Mucosa of descending colon (tissue), 3 donors: Measurements from ENCODE around the gene BNC2. TPM values are rescaled to one million over a fixed set of nuclear protein-coding genes. Genes with fewer than 3 reads are reported as not detected.
A peak's percentile ranks its signal among the peaks of the same experiment; 100 is the strongest.

Experiments used
- ATAC-seq: fragments of 200-7000 bp; cut with Tn5 transposase; one replicate; pipeline ENCODE4 v1.9.1; 2020; ENCODE audit warnings: mild to moderate bottlenecking, moderate library complexity
- DNase-seq, 3 donors: peaks; one replicate each; pipeline ENCODE4 v3.0.0-alpha.2; 2020
- H3K36me3 ChIP-seq: fragments of 200-600 bp; one replicate; pipeline ENCODE4 v1.8.0; 2021; ENCODE audit warnings: low read depth, mild to moderate bottlenecking
- H3K4me1 ChIP-seq: fragments of 200-600 bp; one replicate; pipeline ENCODE4 v1.8.0; 2021; ENCODE audit warnings: low read depth, mild to moderate bottlenecking
- H3K4me3 ChIP-seq: fragments of 200-600 bp; one replicate; pipeline ENCODE4 v1.8.0; 2021; ENCODE audit warnings: mild to moderate bottlenecking
- H3K9me3 ChIP-seq: fragments of 200-600 bp; one replicate; pipeline ENCODE4 v1.8.0; 2021; ENCODE audit warnings: mild to moderate bottlenecking
- intact Hi-C, 2 donors: fragments of 100-400 bp; cut with DNase I in 1 of 2; cut with micrococcal nuclease in 1 of 2; formaldehyde crosslinking; loops; one replicate each; pipeline versions ENCODE4 v1.11.0 to v1.11.1; 2022; cut with DNase I, micrococcal nuclease
- total RNA-seq, 3 donors: library from RNA; stranded (reverse); fragmentation: NEBNext Ultra II Directional in 2 of 3; extraction: Animal tissue kit (Norgen Biotek cat#: 25700) in 2 of 3; gene quantifications; one replicate each; pipeline versions ENCODE4 v1.2.1 to v1.2.4, GENCODE V29; 2021 to 2023
- TF ChIP-seq, protein P1 (sequence below): fragments of 200-600 bp; IDR thresholded peaks from one replicate; pipeline ENCODE4 v1.8.0; 2022; ENCODE audit warnings: antibody characterized with exemption, mild to moderate bottlenecking
- donor health status: DM: no; HTN: no; CAD: no; lungs with moderate emphysema.
- donor health status: DM: no; HTN: no; CAD: no.
- donor health status: DM: no; HTN: yes; CAD: no.

BNC2 gene
- total RNA-seq, 3 donors from 2014 or later = 8.2 to 192 (median 12.0) TPM

DNA sequence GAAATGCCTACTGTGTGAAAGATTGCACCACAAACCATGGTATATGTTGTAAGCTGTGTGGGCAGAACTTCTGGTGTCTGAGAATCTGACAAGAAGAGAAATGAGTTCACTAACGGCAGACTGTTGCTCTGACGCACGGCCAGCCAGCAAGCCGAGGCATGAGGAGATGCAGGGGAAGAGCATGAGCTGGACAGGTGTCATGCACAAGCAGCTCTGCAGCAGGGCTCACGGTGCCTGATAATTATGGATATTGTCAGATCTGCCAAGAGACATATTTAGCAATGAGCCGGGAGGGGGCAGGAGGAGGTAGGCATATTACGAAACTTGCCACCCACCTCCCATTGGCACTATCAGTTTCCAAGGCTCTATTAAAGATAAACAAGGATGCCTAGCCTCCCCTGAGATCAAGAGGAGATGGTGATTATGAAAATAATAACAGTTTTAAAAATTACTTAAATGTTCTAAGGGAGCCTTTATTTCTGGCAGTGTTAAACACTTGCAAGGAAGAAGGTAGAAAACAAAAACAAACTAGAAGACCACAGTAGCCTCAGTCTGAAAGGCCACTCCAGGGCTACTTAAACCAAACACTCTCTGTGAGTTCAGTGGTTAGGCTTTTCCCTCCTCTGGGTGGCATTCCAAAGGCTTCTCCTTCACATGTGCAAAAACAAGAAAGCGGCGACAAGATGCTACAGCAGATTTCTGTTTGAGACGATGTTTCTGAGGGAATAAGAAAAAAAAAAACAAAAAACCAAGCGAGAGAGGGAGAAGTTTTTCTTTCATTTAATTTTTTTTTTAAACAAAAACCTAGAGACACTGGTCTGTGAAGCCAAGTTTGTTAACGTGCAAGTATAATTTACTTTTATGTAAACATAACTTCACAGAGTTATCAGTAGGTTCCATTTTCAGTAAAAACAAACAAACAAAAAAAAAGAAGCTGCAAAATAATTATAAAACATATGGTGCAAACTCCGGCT is 339.5 kb downstream of the BNC2 start:
- DNase-seq (peak in 1 of 3 donors; percentile 35), ATAC-seq (no peak)
- no peaks in the 10 kb centered on the region for H3K36me3 ChIP-seq
- intact Hi-C loops = no loop called here
- TF ChIP-seq, protein P1, sequence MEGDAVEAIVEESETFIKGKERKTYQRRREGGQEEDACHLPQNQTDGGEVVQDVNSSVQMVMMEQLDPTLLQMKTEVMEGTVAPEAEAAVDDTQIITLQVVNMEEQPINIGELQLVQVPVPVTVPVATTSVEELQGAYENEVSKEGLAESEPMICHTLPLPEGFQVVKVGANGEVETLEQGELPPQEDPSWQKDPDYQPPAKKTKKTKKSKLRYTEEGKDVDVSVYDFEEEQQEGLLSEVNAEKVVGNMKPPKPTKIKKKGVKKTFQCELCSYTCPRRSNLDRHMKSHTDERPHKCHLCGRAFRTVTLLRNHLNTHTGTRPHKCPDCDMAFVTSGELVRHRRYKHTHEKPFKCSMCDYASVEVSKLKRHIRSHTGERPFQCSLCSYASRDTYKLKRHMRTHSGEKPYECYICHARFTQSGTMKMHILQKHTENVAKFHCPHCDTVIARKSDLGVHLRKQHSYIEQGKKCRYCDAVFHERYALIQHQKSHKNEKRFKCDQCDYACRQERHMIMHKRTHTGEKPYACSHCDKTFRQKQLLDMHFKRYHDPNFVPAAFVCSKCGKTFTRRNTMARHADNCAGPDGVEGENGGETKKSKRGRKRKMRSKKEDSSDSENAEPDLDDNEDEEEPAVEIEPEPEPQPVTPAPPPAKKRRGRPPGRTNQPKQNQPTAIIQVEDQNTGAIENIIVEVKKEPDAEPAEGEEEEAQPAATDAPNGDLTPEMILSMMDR = no peak
- no peak overlapping the region for H3K4me3 ChIP-seq
- peaks cover 6% of the 10 kb centered on the region for H3K4me1 ChIP-seq
- no peaks in the 10 kb centered on the region for H3K9me3 ChIP-seq

DNA sequence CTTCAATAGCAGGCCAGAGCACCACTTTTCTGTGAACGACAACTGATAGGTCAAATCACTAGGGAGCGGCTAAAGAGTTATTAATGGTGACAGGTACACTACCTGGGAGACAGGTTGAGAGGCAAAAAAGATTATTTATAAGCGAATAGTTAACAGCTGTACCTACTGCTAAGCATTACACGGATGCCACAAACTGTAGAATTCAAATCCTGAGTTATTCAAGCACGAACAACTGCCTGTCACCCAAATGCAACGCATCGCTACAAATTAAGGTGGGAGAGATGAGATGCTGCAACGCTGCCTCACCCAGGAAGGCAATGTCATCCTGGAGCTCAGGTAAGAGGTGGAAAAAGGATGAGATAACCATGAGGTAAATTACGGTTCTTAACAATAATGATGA is 342.9 kb downstream of the BNC2 start:
- Histone ChIP-seq H3K36me3 (no peaks in the 10 kb centered on the region), H3K9me3 (no peaks in the 10 kb centered on the region), H3K4me3 (no peak overlapping the region), H3K4me1 (peaks cover 6% of the 10 kb centered on the region)
- DNase-seq = no peak
- TF ChIP-seq, protein P1 = no peak
- intact Hi-C loops = no loop called here
- no peak for ATAC-seq

DNA sequence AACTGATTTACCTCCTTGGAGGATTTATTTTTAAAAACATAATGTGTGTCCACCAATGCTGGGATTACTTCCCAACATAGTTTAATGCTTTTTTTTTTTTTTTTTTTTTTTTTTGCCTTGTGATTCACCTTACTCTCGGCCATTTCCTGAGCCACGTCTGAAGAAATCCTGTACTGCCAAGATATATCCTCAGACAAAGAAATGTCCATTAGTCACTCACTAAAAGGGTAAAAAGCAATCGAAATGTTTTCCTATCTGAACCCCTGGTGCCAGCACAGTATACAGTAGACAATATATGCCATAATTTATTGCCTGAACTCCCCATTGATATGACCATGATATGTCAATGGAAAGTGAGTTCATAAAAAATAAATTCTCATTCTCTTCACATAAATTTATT is 344.1 kb downstream of the BNC2 start:
- Histone ChIP-seq H3K36me3 (no peaks in the 10 kb centered on the region), H3K4me1 (peaks cover 5% of the 10 kb centered on the region), H3K9me3 (no peaks in the 10 kb centered on the region), H3K4me3 (no peak overlapping the region)
- ATAC-seq (no peak), DNase-seq (no peak)
- TF ChIP-seq, protein P1 = no peak
- intact Hi-C loops = no loop called here

DNA sequence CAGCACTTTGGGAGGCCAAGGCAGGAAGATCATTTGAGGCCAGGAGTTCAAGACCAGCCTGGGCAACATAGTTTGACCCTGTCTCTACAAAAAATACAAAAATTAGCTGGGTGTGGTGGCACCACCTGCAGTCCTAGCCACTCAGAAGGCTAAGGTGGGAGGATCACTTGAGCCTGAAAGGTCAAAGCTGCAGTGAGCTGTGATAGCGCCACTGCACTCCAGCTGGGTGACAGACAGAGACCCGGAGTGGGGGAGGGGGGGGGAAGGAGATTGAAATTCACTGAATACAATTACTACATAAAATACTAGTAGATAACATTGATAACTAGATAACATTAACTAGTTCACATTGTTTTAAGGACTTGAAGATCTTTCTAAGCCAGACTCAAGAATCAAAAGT is 345.6 kb downstream of the BNC2 start:
- Histone ChIP-seq H3K4me3 (no peak overlapping the region), H3K9me3 (no peaks in the 10 kb centered on the region), H3K36me3 (no peaks in the 10 kb centered on the region), H3K4me1 (peaks cover 4% of the 10 kb centered on the region)
- ATAC-seq (no peak), DNase-seq (no peak)
- TF ChIP-seq, protein P1 = no peak
- intact Hi-C loops = no loop called here

DNA sequence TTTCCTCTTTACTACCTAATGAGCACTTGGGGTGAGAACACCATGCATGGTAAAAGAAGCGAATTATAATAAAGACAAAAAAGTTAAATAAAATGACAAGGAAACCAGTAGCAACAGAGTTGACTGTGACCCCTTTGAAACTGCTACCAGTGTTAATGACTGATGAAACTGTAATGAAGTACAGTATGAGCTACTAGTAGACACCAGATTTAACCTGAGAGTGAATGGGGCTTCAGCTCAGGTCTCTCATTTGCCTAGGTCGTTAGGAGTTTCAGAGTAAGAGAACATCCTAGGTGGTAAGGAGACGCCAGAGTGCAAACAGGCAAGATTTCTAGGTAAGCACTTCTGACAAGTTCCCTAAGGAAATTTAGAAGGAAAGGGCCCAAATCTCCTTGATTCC is 346.4 kb downstream of the BNC2 start:
- TF ChIP-seq, protein P1 = no peak
- DNase-seq = no peak
- ATAC-seq = no peak
- no peak overlapping the region for H3K4me3 ChIP-seq
- intact Hi-C loops = no loop called here
- no peaks in the 10 kb centered on the region for H3K9me3 ChIP-seq
- no peaks in the 10 kb centered on the region for H3K36me3 ChIP-seq
- peaks cover 4% of the 10 kb centered on the region for H3K4me1 ChIP-seq
